OCI-LY7 (cell line): ENCODE results near the gene CLEC18B.
"Not testable (repeated sequence)": the region's sequence is repeated elsewhere in the genome, so short reads cannot be mapped to it uniquely, and the experiment has no call there.

Experiments
- EZH2phosphoT487 ChIP-seq: fragments of 200-600 bp; sonication (generic); IDR thresholded peaks from 2 replicates; pipeline ENCODE4 v1.6.1; 2018; ENCODE audit warnings: low read depth, borderline replicate concordance, mild to moderate bottlenecking, mixed run types, antibody characterized with exemption, low read length, moderate library complexity, mixed read lengths
- TF ChIP-seq, protein P1 (sequence below): fragments of 200-600 bp; sonication (generic); conservative IDR thresholded peaks from 2 replicates; pipeline ENCODE4 v1.5.1; 2014; ENCODE audit warnings: mild to moderate bottlenecking, antibody characterized with exemption, low read length, moderate library complexity, mixed read lengths

DNA sequence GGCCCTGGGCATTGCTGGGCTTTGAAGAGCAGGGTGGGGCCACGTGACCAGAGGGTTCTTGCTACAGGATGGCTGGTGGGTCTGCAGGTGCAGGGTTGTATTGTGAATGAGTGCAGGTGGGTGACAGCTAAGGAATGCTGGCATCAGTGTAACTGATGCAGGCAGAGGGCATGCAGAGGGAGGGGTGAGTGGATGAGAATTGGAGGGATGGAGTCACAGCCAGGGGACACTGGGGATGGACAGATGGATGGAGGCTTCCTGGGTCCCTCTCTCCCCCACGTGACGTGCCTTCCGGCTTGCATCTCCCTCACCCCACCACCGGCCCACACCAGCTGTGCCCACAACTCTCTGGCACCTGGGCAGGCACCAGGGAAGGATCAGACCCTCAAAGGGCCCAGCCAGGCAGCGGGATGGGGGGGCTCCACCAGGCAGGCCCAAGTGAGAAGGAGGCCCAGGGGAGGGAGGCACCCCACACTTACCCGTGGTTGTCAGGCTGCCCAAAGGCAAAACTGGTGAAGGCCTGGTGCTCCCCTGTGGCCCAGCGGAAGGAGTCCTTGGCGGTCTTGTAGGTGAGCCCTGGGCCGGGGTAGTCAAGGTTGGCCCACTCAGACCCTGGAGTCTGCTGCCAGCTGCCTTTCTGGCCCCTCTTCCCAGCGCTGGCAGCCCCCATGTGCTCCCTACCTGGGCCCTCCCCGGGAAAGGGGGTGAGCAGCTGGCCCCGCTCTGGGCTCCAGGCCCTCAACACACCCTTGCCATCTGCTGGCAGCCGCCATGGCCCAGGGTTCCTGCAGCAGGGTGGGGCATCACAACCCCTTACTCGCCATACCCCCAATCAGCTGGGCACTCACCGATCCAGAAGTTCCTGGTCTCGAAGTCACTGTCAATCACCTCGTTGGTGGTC lies 11.0 kb downstream of the CLEC18B start:
- TF ChIP-seq, protein P1, sequence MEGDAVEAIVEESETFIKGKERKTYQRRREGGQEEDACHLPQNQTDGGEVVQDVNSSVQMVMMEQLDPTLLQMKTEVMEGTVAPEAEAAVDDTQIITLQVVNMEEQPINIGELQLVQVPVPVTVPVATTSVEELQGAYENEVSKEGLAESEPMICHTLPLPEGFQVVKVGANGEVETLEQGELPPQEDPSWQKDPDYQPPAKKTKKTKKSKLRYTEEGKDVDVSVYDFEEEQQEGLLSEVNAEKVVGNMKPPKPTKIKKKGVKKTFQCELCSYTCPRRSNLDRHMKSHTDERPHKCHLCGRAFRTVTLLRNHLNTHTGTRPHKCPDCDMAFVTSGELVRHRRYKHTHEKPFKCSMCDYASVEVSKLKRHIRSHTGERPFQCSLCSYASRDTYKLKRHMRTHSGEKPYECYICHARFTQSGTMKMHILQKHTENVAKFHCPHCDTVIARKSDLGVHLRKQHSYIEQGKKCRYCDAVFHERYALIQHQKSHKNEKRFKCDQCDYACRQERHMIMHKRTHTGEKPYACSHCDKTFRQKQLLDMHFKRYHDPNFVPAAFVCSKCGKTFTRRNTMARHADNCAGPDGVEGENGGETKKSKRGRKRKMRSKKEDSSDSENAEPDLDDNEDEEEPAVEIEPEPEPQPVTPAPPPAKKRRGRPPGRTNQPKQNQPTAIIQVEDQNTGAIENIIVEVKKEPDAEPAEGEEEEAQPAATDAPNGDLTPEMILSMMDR = not testable (repeated sequence)
- TF ChIP-seq EZH2phosphoT487 = not testable (repeated sequence)
